WTC11 (cell line): ENCODE data around the gene CCDC137.

Source experiments
- CREM ChIP-seq: sonication (generic); formaldehyde crosslinking; IDR thresholded peaks from 2 replicates; pipeline ENCODE4 v1.8.1; 2022; ENCODE audit warnings: mild to moderate bottlenecking, missing genetic modification reagents, moderate library complexity
- CTCF ChIP-seq: fragments of 200-600 bp; IDR thresholded peaks from 2 replicates; pipeline ENCODE4 v1.8.0; 2022; ENCODE audit warnings: antibody characterized with exemption
- E2F5 ChIP-seq: sonication (generic); formaldehyde crosslinking; IDR thresholded peaks from 2 replicates; pipeline ENCODE4 v1.8.1; 2022; ENCODE audit warnings: mild to moderate bottlenecking, moderate library complexity, missing genetic modification reagents
- ETV6 ChIP-seq: sonication (generic); formaldehyde crosslinking; IDR thresholded peaks from 2 replicates; pipeline ENCODE4 v1.8.1; 2022; ENCODE audit warnings: mild to moderate bottlenecking, missing genetic modification reagents
- GABPB1 ChIP-seq: sonication (generic); formaldehyde crosslinking; IDR thresholded peaks from 2 replicates; pipeline ENCODE4 v1.8.1; 2023; ENCODE audit warnings: mild to moderate bottlenecking, missing genetic modification reagents
- HMGXB4 ChIP-seq: sonication (generic); formaldehyde crosslinking; IDR thresholded peaks from 2 replicates; pipeline ENCODE4 v1.8.1; 2023; ENCODE audit warnings: mild to moderate bottlenecking, moderate library complexity, missing genetic modification reagents
- USF1 ChIP-seq: sonication (generic); formaldehyde crosslinking; IDR thresholded peaks from 2 replicates; pipeline ENCODE4 v1.8.0; 2022; ENCODE audit warnings: mild to moderate bottlenecking, missing genetic modification reagents

GRCh38 chr17:81703747-81704654, 37.5 kb downstream of the CCDC137 start:
- TF ChIP-seq HMGXB4 (CRISPR knock-in tag) (no peak), CTCF (no peak), ETV6 (CRISPR knock-in tag) (no peak), CREM (CRISPR knock-in tag) (no peak), E2F5 (no peak), USF1 (CRISPR knock-in tag) (no peak), GABPB1 (0 out of 2 replicates have a peak, but pooled peaks have one; percentile 10)
